T-cell (primary cell): Measurements from ENCODE around the gene CDK18. TPM values are rescaled to one million over a fixed set of nuclear protein-coding genes. Genes with fewer than 3 reads are reported as not detected.
A peak's percentile ranks its signal among the peaks of the same experiment; 100 is the strongest.

Experiments
- ATAC-seq, 4 experiments: fragments of 200-7000 bp in 3 of 4; fragments of 150-1000 bp in 1 of 4; cut with Tn5 transposase; replicated peaks in 1 of 4; 1 replicate in 3 of 4; 2 replicates in 1 of 4; pipeline ENCODE4 v1.10.0; 2021; ENCODE audit warnings: moderate library complexity in 3 of 4, mild to moderate bottlenecking in 2 of 4, moderate number of reproducible peaks in 1 of 4
- CTCF ChIA-PET, 2 donors: fragments of 300-600 bp; sonication (Branson Sonifier 250); formaldehyde crosslinking; loops; one replicate each; lab custom pipeline; 2022; ENCODE audit warnings: antibody characterized with exemption in 2 of 2; lab: Charles Lee
- POLR2A ChIA-PET, 2 donors: fragments of 300-600 bp; sonication (Branson Sonifier 250); formaldehyde crosslinking; loops; one replicate each; lab custom pipeline; 2022; ENCODE audit warnings: antibody characterized with exemption in 2 of 2; lab: Charles Lee
- DNase-seq, 35 experiments: peaks; one replicate each; pipeline versions ENCODE4 v3.0.0 to v3.0.0-alpha.2; 2013 to 2023
- H3K27ac ChIP-seq: one replicate; pipeline ENCODE4 v1.5.1; 2013; ENCODE audit warnings: low read length
- H3K27me3 ChIP-seq, 2 experiments: replicated peaks in 1 of 2; 1 replicate in 1 of 2; 2 replicates in 1 of 2; pipeline versions ENCODE4 v1.6.1 to v1.7.0; 2013; ENCODE audit warnings: low read length in 1 of 2, mixed read lengths in 1 of 2; ENCODE audit not compliant: control insufficient read depth in 2 of 2, insufficient read depth in 2 of 2; ENCODE audit errors: extremely low read depth in 1 of 2
- H3K36me3 ChIP-seq, 2 donors: 1 replicate in 1 of 2; 2 replicates in 1 of 2; pipeline versions ENCODE4 v1.6.1 to v1.7.0; 2013; ENCODE audit warnings: low read length in 1 of 2; ENCODE audit not compliant: control insufficient read depth in 2 of 2, insufficient read depth in 1 of 2; ENCODE audit errors: extremely low read depth in 1 of 2
- H3K4me1 ChIP-seq, 2 experiments: 1 replicate in 1 of 2; 2 replicates in 1 of 2; pipeline versions ENCODE4 v1.6.1 to v1.7.0; 2013; ENCODE audit warnings: low read length in 2 of 2, mixed read lengths in 1 of 2; ENCODE audit not compliant: insufficient read depth in 2 of 2, control insufficient read depth in 1 of 2; ENCODE audit errors: extremely low read depth in 1 of 2
- H3K4me3 ChIP-seq, 2 donors: 1 replicate in 1 of 2; 2 replicates in 1 of 2; pipeline versions ENCODE4 v1.5.1 to v1.7.0; 2013; ENCODE audit warnings: mild to moderate bottlenecking in 2 of 2, low read length in 1 of 2, moderate library complexity in 1 of 2; ENCODE audit not compliant: control insufficient read depth in 1 of 2; ENCODE audit errors: extremely low read depth in 1 of 2
- H3K9me3 ChIP-seq: 2 replicates; pipeline ENCODE4 v1.7.0; 2013
- H3K27ac Mint-ChIP-seq, 2 donors: one replicate each; pipeline ENCODE4 v1.8.0; 2020 to 2021; ENCODE audit warnings: mild to moderate bottlenecking in 2 of 2, mixed read lengths in 2 of 2
- H3K27me3 Mint-ChIP-seq, 2 donors: one replicate each; pipeline ENCODE4 v1.8.0; 2021 to 2022; ENCODE audit warnings: mixed read lengths in 2 of 2
- H3K36me3 Mint-ChIP-seq: one replicate; pipeline ENCODE4 v1.8.0; 2021; ENCODE audit warnings: mixed read lengths
- H3K4me1 Mint-ChIP-seq, 3 donors: one replicate each; pipeline ENCODE4 v1.8.0; 2020 to 2022; ENCODE audit warnings: mixed read lengths in 3 of 3, mild to moderate bottlenecking in 1 of 3
- H3K4me3 Mint-ChIP-seq, 3 donors: one replicate each; pipeline ENCODE4 v1.8.0; 2020 to 2022; ENCODE audit warnings: mild to moderate bottlenecking in 3 of 3, mixed read lengths in 3 of 3, moderate library complexity in 3 of 3
- H3K9me3 Mint-ChIP-seq, 3 donors: one replicate each; pipeline ENCODE4 v1.8.0; 2020 to 2022; ENCODE audit warnings: mixed read lengths in 3 of 3
- WGBS: methylation state at CpG from one replicate; pipeline ENCODE4 v1.1.5; 2013; ENCODE audit warnings: missing lambda C conversion rate; ENCODE audit not compliant: insufficient coverage; 5-methylcytosine and 5-hydroxymethylcytosine counted together
- total RNA-seq, 35 experiments: library from RNA in 6 of 35; stranded (reverse) in 6 of 35; fragments of 120-200 nt in 1 of 35; gene quantifications; one replicate each; pipeline versions ENCODE4 v1.2.1 to v1.2.4 and lab custom pipeline; 2013 to 2026

The CDK18 gene
- 1 to 10 TPM; 1.7 to 4.6 (median 2.1) TPM for total RNA-seq
- total RNA-seq (2013), result 1.5 TPM
- 0.08 to 2.9 (median 1.1) reads per million in 29 experiments for total RNA-seq (lab: John Stamatoyannopoulos, UW)

- Mint-ChIP-seq H3K4me3 (peak within 1 kb of the TSS; percentile 79 to 87 (median 84)), H3K27me3 (peaks cover 0 to 2% of the 10 kb centered on the region in 2 donors), H3K9me3 (no peaks in the 10 kb centered on the region), H3K36me3 (no peaks in the 10 kb centered on the region), H3K27ac (peak within 1 kb of the TSS in 1 of 2 donors; percentile 61), H3K4me1 (peaks cover 0 to 20% (median 10%) of the 10 kb centered on the region in 3 donors)
- Histone ChIP-seq H3K36me3 (no peaks in the 10 kb centered on the region), H3K4me1 (peaks cover 0 to 18% of the 10 kb centered on the region in 2 experiments), H3K9me3 (no peaks in the 10 kb centered on the region), H3K4me3 (peak within 1 kb of the TSS; percentile 54 to 90), H3K27ac (no peak within 1 kb of the TSS), H3K27me3 (peaks cover 0 to 20% of the 10 kb centered on the region in 2 experiments)
- WGBS, result 6% methylated on average over 33 of the region's 42 CpGs
- CTCF ChIA-PET, result interaction anchor here in 1 of 2 donors (0.5 to 0.6 kb wide), 2 partner anchors 13 to 1085 kb away, joined by 3 to 8 read pairs; no protein-coding TSS in a partner anchor
- DNase-seq (peak in 30 of 35 experiments; percentile 17 to 56 (median 34)), ATAC-seq (peak; percentile 73 to 82 (median 82))
- POLR2A ChIA-PET, result no interaction called here
These were observed at the start of gene CDK18 for GRCh38 chr1:205504311-205505075. TSS of gene CDK18 (plus strand) at chr1:205504669. CDS start at chr1:205523168, 18,499 bp downstream.

- Histone ChIP-seq H3K4me1 (peaks cover 2 to 28% of the 10 kb centered on the region in 2 experiments), H3K27me3 (peaks cover 16 to 85% of the 10 kb centered on the region in 2 experiments), H3K4me3 (no peak overlapping the region), H3K36me3 (no peaks in the 10 kb centered on the region), H3K9me3 (no peaks in the 10 kb centered on the region), H3K27ac (no peak overlapping the region)
- 22% methylated on average over 4 of the region's 6 CpGs for WGBS
- peaks cover 17 to 25% (median 17%) of the 10 kb centered on the region in 3 donors for H3K4me1 Mint-ChIP-seq
- no peak for DNase-seq
- H3K27ac Mint-ChIP-seq, result no peak overlapping the region
- peaks cover 68 to 78% of the 10 kb centered on the region in 2 donors for H3K27me3 Mint-ChIP-seq
- ATAC-seq, result no peak
- H3K9me3 Mint-ChIP-seq, result no peaks in the 10 kb centered on the region
- H3K36me3 Mint-ChIP-seq, result no peaks in the 10 kb centered on the region
- ChIA-PET POLR2A (no interaction called here), CTCF (interaction anchor here in 1 of 2 donors (0.7 kb wide), 1 partner anchor 30 kb away, joined by 3 read pairs; no protein-coding TSS in a partner anchor)
- peak overlapping the region in 1 of 3 donors; percentile 59 for H3K4me3 Mint-ChIP-seq
These were observed 49.5 kb upstream of the CDK18 start for GRCh38 chr1:205454903-205455335.

GRCh38 chr1:205455581-205456382 is 48.7 kb upstream of the CDK18 start, which contains the start of gene BLACAT1:
TSS of gene BLACAT1 (minus strand) at chr1:205456045.
- Histone ChIP-seq H3K27ac (no peak within 1 kb of the TSS), H3K27me3 (peaks cover 16 to 85% of the 10 kb centered on the region in 2 experiments), H3K4me1 (peaks cover 2 to 28% of the 10 kb centered on the region in 2 experiments), H3K4me3 (peak within 1 kb of the TSS; percentile 30 to 57), H3K36me3 (no peaks in the 10 kb centered on the region), H3K9me3 (no peaks in the 10 kb centered on the region)
- no peak for DNase-seq
- Mint-ChIP-seq H3K4me1 (peaks cover 17 to 25% (median 17%) of the 10 kb centered on the region in 3 donors), H3K36me3 (no peaks in the 10 kb centered on the region), H3K4me3 (peak within 1 kb of the TSS; percentile 59 to 75 (median 73)), H3K9me3 (no peaks in the 10 kb centered on the region), H3K27ac (peak within 1 kb of the TSS in 1 of 2 donors; percentile 64), H3K27me3 (peaks cover 68 to 80% of the 10 kb centered on the region in 2 donors)
- 10% methylated on average over 42 of the region's 53 CpGs for WGBS
- peak in 1 of 4 experiments; percentile 27 for ATAC-seq
- ChIA-PET POLR2A (no interaction called here), CTCF (no interaction called here)

GRCh38 chr1:205456383-205456867 is 48.0 kb upstream of the CDK18 start:
- ChIA-PET CTCF (no interaction called here), POLR2A (no interaction called here)
- H3K9me3 ChIP-seq, result no peaks in the 10 kb centered on the region
- H3K4me3 Mint-ChIP-seq, result peak overlapping the region; percentile 59 to 75 (median 73)
- peak overlapping the region in 1 of 2 donors; percentile 23 for H3K27ac Mint-ChIP-seq
- no peaks in the 10 kb centered on the region for H3K36me3 ChIP-seq
- peaks cover 2 to 28% of the 10 kb centered on the region in 2 experiments for H3K4me1 ChIP-seq
- H3K4me3 ChIP-seq, result peak overlapping the region; percentile 30 to 57
- peaks cover 67 to 79% of the 10 kb centered on the region in 2 donors for H3K27me3 Mint-ChIP-seq
- H3K27me3 ChIP-seq, result peaks cover 16 to 79% of the 10 kb centered on the region in 2 experiments
- H3K27ac ChIP-seq, result no peak overlapping the region
- no peaks in the 10 kb centered on the region for H3K36me3 Mint-ChIP-seq
- no peaks in the 10 kb centered on the region for H3K9me3 Mint-ChIP-seq
- ATAC-seq, result peak in 3 of 4 experiments; percentile 22 to 48 (median 30)
- under 1% methylated on average over 39 of the region's 47 CpGs for WGBS
- peaks cover 17 to 25% (median 17%) of the 10 kb centered on the region in 3 donors for H3K4me1 Mint-ChIP-seq
- DNase-seq, result peak in 1 of 35 experiments; percentile 13

GRCh38 chr1:205456868-205457745 is 47.4 kb upstream of the CDK18 start:
- Histone ChIP-seq H3K27me3 (peaks cover 16 to 74% of the 10 kb centered on the region in 2 experiments), H3K27ac (no peak overlapping the region), H3K9me3 (no peaks in the 10 kb centered on the region), H3K4me3 (peak overlapping the region; percentile 30 to 57), H3K4me1 (peaks cover 2 to 28% of the 10 kb centered on the region in 2 experiments), H3K36me3 (no peaks in the 10 kb centered on the region)
- Mint-ChIP-seq H3K9me3 (no peaks in the 10 kb centered on the region), H3K27ac (no peak overlapping the region), H3K4me3 (peak overlapping the region; percentile 51 to 59 (median 54)), H3K4me1 (peaks cover 17 to 25% (median 17%) of the 10 kb centered on the region in 3 donors), H3K36me3 (no peaks in the 10 kb centered on the region), H3K27me3 (peaks cover 65 to 75% of the 10 kb centered on the region in 2 donors)
- CTCF ChIA-PET, result no interaction called here
- DNase-seq (peak in 1 of 35 experiments; percentile 28), ATAC-seq (peak in 3 of 4 experiments; percentile 28 to 41 (median 34))
- POLR2A ChIA-PET, result no interaction called here
- WGBS, result 2% methylated on average over 25 of the region's 74 CpGs
